Measurements from ENCODE around the gene MYRIP.

DNA sequence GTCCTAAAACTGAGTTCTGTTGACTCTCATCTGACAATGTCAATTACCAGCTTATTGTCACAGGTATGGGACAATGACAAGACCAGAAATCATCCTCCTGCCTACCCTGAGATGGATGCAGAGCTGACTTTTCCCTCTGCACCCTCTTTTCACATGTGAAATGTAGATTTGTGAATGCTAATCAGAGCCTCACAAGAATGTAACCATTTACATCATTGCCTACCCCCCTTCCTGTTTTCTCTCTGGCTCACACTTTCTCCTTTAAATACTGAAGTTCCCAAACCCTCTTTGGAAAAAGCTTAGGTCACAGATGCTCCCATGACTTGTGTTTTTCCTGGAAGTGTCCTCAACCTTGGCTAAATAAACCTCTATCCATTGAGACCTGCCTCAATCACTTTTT lies 228.2 kb downstream of the MYRIP start:
- TF ChIP-seq, protein P1, sequence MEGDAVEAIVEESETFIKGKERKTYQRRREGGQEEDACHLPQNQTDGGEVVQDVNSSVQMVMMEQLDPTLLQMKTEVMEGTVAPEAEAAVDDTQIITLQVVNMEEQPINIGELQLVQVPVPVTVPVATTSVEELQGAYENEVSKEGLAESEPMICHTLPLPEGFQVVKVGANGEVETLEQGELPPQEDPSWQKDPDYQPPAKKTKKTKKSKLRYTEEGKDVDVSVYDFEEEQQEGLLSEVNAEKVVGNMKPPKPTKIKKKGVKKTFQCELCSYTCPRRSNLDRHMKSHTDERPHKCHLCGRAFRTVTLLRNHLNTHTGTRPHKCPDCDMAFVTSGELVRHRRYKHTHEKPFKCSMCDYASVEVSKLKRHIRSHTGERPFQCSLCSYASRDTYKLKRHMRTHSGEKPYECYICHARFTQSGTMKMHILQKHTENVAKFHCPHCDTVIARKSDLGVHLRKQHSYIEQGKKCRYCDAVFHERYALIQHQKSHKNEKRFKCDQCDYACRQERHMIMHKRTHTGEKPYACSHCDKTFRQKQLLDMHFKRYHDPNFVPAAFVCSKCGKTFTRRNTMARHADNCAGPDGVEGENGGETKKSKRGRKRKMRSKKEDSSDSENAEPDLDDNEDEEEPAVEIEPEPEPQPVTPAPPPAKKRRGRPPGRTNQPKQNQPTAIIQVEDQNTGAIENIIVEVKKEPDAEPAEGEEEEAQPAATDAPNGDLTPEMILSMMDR (IDR thresholded peaks at IDR 0.05; ENCODE audit: low read depth, low read length) = no peak
- no peak for TF ChIP-seq EZH2phosphoT487 (IDR thresholded peaks at IDR 0.05; ENCODE audit: low read depth)

Measured in OCI-LY3 (cell line).